NT2/D1 (cell line): ENCODE measurements around the gene GLOD4.
"Not testable (repeated sequence)": the region's sequence is repeated elsewhere in the genome, so short reads cannot be mapped to it uniquely, and the experiment has no call there.

Experiments
- DNase-seq: peaks from one replicate; pipeline ENCODE4 v3.0.0-alpha.2; 2011; ENCODE audit warnings: low read depth, low spot score
- H3K27me3 ChIP-seq: 2 replicates; pipeline ENCODE4 v1.6.0; 2011; ENCODE audit warnings: mild to moderate bottlenecking; ENCODE audit not compliant: insufficient read length, insufficient read depth
- H3K36me3 ChIP-seq: 2 replicates; pipeline ENCODE4 v1.6.1; 2011; ENCODE audit warnings: mild to moderate bottlenecking, low read length, mixed read lengths; ENCODE audit not compliant: insufficient read depth, insufficient read length
- H3K4me1 ChIP-seq: 2 replicates; pipeline ENCODE4 v1.5.1; 2011; ENCODE audit not compliant: insufficient read depth, insufficient read length
- H3K4me3 ChIP-seq: 2 replicates; pipeline ENCODE4 v1.5.1; 2011; ENCODE audit warnings: low read depth; ENCODE audit not compliant: insufficient read length
- H3K9ac ChIP-seq: 2 replicates; pipeline ENCODE4 v1.6.0; 2011; ENCODE audit warnings: low read depth; ENCODE audit not compliant: insufficient read length
- H3K9me3 ChIP-seq: 2 replicates; pipeline ENCODE4 v1.5.1; 2011; ENCODE audit warnings: mild to moderate bottlenecking, low read length; ENCODE audit not compliant: insufficient read depth
- SUZ12 ChIP-seq: IDR thresholded peaks from 2 replicates; pipeline ENCODE4 v1.6.1; 2011; ENCODE audit not compliant: insufficient read length, insufficient read depth; ENCODE audit errors: extremely low read depth
- YY1 ChIP-seq: IDR thresholded peaks from 2 replicates; pipeline ENCODE4 v1.6.1; 2011; ENCODE audit not compliant: insufficient read length, insufficient read depth
- ZNF274 ChIP-seq: IDR thresholded peaks from 2 replicates; pipeline ENCODE4 v1.6.1; 2011; ENCODE audit warnings: mild to moderate bottlenecking, low read depth, low read length

Gene GLOD4

GRCh38 chr17:806781-807522 is 24.9 kb upstream of the GLOD4 start:
- TF ChIP-seq ZNF274: no peak
- TF ChIP-seq YY1: no peak
- TF ChIP-seq SUZ12: no peak
- H3K36me3 ChIP-seq: peaks cover 62% of the 10 kb centered on the region
- H3K4me3 ChIP-seq: no peak overlapping the region
- no peaks in the 10 kb centered on the region for H3K9me3 ChIP-seq
- H3K4me1 ChIP-seq: peaks cover 16% of the 10 kb centered on the region
- no peak for DNase-seq
- no peak overlapping the region for H3K9ac ChIP-seq
- H3K27me3 ChIP-seq: no peaks in the 10 kb centered on the region

DNA sequence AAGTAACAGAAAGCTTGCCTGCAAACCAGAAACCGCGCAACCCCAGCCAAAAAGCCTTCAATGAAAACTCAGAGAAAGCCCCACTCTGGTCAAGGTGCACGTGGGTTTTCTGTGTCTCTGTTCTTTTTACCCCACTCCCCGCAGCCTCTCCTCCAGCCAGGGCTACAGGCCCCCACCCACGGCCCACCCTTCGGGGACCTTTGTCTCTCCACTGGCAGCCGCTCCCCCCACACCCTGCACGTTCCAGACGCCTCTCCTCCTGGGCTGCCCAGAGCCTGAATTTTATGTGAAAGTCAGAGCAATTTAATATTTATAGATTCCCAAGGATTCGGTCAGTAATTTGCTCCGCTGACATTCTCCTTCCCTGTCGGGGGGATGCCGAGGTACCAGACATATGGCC is 24.3 kb upstream of the GLOD4 start:
- Histone ChIP-seq H3K36me3 (peaks cover 62% of the 10 kb centered on the region), H3K4me1 (peaks cover 16% of the 10 kb centered on the region), H3K9ac (no peak overlapping the region), H3K9me3 (no peaks in the 10 kb centered on the region), H3K27me3 (no peaks in the 10 kb centered on the region), H3K4me3 (no peak overlapping the region)
- TF ChIP-seq SUZ12 (no peak), YY1 (no peak), ZNF274 (no peak)
- DNase-seq: no peak

GRCh38 chr17:805886-806285 is 23.8 kb upstream of the GLOD4 start:
- H3K9ac ChIP-seq, H3K4me3 ChIP-seq, DNase-seq, H3K27me3 ChIP-seq, H3K9me3 ChIP-seq: not testable (repeated sequence)
- Histone ChIP-seq H3K36me3 (peaks cover 63% of the 10 kb centered on the region), H3K4me1 (peaks cover 16% of the 10 kb centered on the region)

- Histone ChIP-seq H3K9ac (peak overlapping the region; percentile 57), H3K27me3 (no peaks in the 10 kb centered on the region), H3K4me3 (no peak overlapping the region), H3K36me3 (peaks cover 65% of the 10 kb centered on the region), H3K9me3 (no peaks in the 10 kb centered on the region), H3K4me1 (peaks cover 16% of the 10 kb centered on the region)
- peak; percentile 16 for DNase-seq
- TF ChIP-seq YY1: no peak
- no peak for TF ChIP-seq SUZ12
- no peak for TF ChIP-seq ZNF274
Measured at GRCh38 chr17:804541-805435, 22.7 kb upstream of the GLOD4 start.

GRCh38 chr17:802901-803881 is 21.1 kb upstream of the GLOD4 start:
- H3K27me3 ChIP-seq: no peaks in the 10 kb centered on the region
- H3K36me3 ChIP-seq: peaks cover 66% of the 10 kb centered on the region
- H3K4me1 ChIP-seq: peaks cover 16% of the 10 kb centered on the region
- H3K9me3 ChIP-seq: no peaks in the 10 kb centered on the region
- TF ChIP-seq ZNF274: no peak
- TF ChIP-seq SUZ12: no peak
- no peak for TF ChIP-seq YY1
- DNase-seq: no peak
- no peak overlapping the region for H3K9ac ChIP-seq
- no peak overlapping the region for H3K4me3 ChIP-seq

GRCh38 chr17:802481-802880 is 20.4 kb upstream of the GLOD4 start:
- no peak overlapping the region for H3K9ac ChIP-seq
- TF ChIP-seq ZNF274 (no peak), YY1 (no peak)
- no peak overlapping the region for H3K4me3 ChIP-seq
- H3K27me3 ChIP-seq: no peaks in the 10 kb centered on the region
- no peak for DNase-seq
- no peaks in the 10 kb centered on the region for H3K9me3 ChIP-seq
- peaks cover 16% of the 10 kb centered on the region for H3K4me1 ChIP-seq
- H3K36me3 ChIP-seq: peaks cover 62% of the 10 kb centered on the region

- TF ChIP-seq YY1: no peak
- TF ChIP-seq SUZ12: no peak
- no peak for TF ChIP-seq ZNF274
- no peak for DNase-seq
Measured at GRCh38 chr17:801660-802059, 19.6 kb upstream of the GLOD4 start.

More at GRCh38 chr17:801660-802059, 19.6 kb upstream of the GLOD4 start:
- Histone ChIP-seq H3K4me3 (no peak overlapping the region), H3K4me1 (peaks cover 16% of the 10 kb centered on the region), H3K36me3 (peaks cover 63% of the 10 kb centered on the region), H3K27me3 (no peaks in the 10 kb centered on the region), H3K9me3 (no peaks in the 10 kb centered on the region), H3K9ac (no peak overlapping the region)
